Trophoblast cell (in vitro differentiated cells and primary cell): ENCODE results near the gene CD2.

Experiments
- DNase-seq, 2 donors: peaks; one replicate each; pipeline ENCODE4 v3.0.0-alpha.2; 2016
- H2AFZ ChIP-seq: 2 replicates; pipeline ENCODE4 v1.6.1; 2013; ENCODE audit warnings: low read length, moderate library complexity, mild to moderate bottlenecking; ENCODE audit not compliant: insufficient read depth, poor library complexity
- H2AK5ac ChIP-seq: 2 replicates; pipeline ENCODE4 v1.6.1; 2013; ENCODE audit warnings: mild to moderate bottlenecking, low read length
- H2BK120ac ChIP-seq: 2 replicates; pipeline ENCODE4 v1.6.1; 2013; ENCODE audit warnings: low read length, mild to moderate bottlenecking, moderate library complexity; ENCODE audit not compliant: insufficient read depth, poor library complexity
- H2BK12ac ChIP-seq: 2 replicates; pipeline ENCODE4 v1.6.1; 2013; ENCODE audit warnings: mild to moderate bottlenecking, low read length, moderate library complexity
- H2BK5ac ChIP-seq: 2 replicates; pipeline ENCODE4 v1.6.1; 2013; ENCODE audit warnings: low read length, low read depth, moderate library complexity, mild to moderate bottlenecking; ENCODE audit not compliant: poor library complexity
- H3K14ac ChIP-seq: 2 replicates; pipeline ENCODE4 v1.6.1; 2013; ENCODE audit warnings: mild to moderate bottlenecking, low read length
- H3K18ac ChIP-seq: 2 replicates; pipeline ENCODE4 v1.6.1; 2013; ENCODE audit warnings: mild to moderate bottlenecking, low read length
- H3K23ac ChIP-seq: 2 replicates; pipeline ENCODE4 v1.6.1; 2013; ENCODE audit warnings: low read length
- H3K27ac ChIP-seq: 2 replicates; pipeline ENCODE4 v1.5.1; 2013; ENCODE audit warnings: low read depth, mild to moderate bottlenecking, inconsistent platforms, low read length, moderate library complexity
- H3K27me3 ChIP-seq: 2 replicates; pipeline ENCODE4 v1.6.1; 2013; ENCODE audit warnings: inconsistent platforms, mild to moderate bottlenecking, low read length, moderate library complexity; ENCODE audit not compliant: insufficient read depth
- H3K36me3 ChIP-seq, 2 experiments: 1 replicate in 1 of 2; 2 replicates in 1 of 2; pipeline ENCODE4 v1.6.1; 2013; ENCODE audit warnings: low read length in 2 of 2, mild to moderate bottlenecking in 2 of 2, moderate library complexity in 1 of 2; ENCODE audit not compliant: insufficient read depth in 2 of 2, control insufficient read depth in 1 of 2
- H3K4ac ChIP-seq: 2 replicates; pipeline ENCODE4 v1.6.1; 2013; ENCODE audit warnings: low read depth, mild to moderate bottlenecking, low read length, moderate library complexity
- H3K4me1 ChIP-seq, 2 experiments: 1 replicate in 1 of 2; 2 replicates in 1 of 2; pipeline ENCODE4 v1.6.1; 2013; ENCODE audit warnings: low read length in 2 of 2, mild to moderate bottlenecking in 2 of 2, moderate library complexity in 1 of 2; ENCODE audit not compliant: insufficient read depth in 2 of 2, control insufficient read depth in 1 of 2
- H3K4me2 ChIP-seq: 2 replicates; pipeline ENCODE4 v1.6.1; 2013; ENCODE audit warnings: inconsistent platforms, mild to moderate bottlenecking, low read length, moderate library complexity
- H3K4me3 ChIP-seq: 2 replicates; pipeline ENCODE4 v1.5.1; 2013; ENCODE audit warnings: mild to moderate bottlenecking, low read depth, low read length, inconsistent platforms
- H3K79me1 ChIP-seq: one replicate; pipeline ENCODE4 v1.6.1; 2013; ENCODE audit warnings: low read length
- H3K79me2 ChIP-seq: 2 replicates; pipeline ENCODE4 v1.6.1; 2013; ENCODE audit warnings: low read length, mild to moderate bottlenecking; ENCODE audit not compliant: control insufficient read depth, insufficient read depth, poor library complexity
- H3K9ac ChIP-seq: 2 replicates; pipeline ENCODE4 v1.6.1; 2013; ENCODE audit warnings: mild to moderate bottlenecking, low read length
- H3K9me3 ChIP-seq: 2 replicates; pipeline ENCODE4 v1.6.1; 2013; ENCODE audit warnings: low read depth, mild to moderate bottlenecking, control low read depth, inconsistent platforms, low read length; ENCODE audit not compliant: insufficient read depth
- H4K12ac ChIP-seq: 2 replicates; pipeline ENCODE4 v1.6.1; 2013; ENCODE audit warnings: low read depth, mild to moderate bottlenecking, low read length, moderate library complexity
- H4K8ac ChIP-seq: 2 replicates; pipeline ENCODE4 v1.6.1; 2013; ENCODE audit warnings: low read depth, mild to moderate bottlenecking, low read length, moderate library complexity
- H4K91ac ChIP-seq: one replicate; pipeline ENCODE4 v1.6.1; 2013; ENCODE audit warnings: low read depth, mild to moderate bottlenecking, low read length, moderate library complexity
- WGBS: extraction: QIAGEN DNeasy Blood & Tissue Kit; methylation state at CpG from one replicate; pipeline ENCODE4 v1.1.7; 2013; ENCODE audit warnings: missing lambda C conversion rate; ENCODE audit not compliant: insufficient read length, insufficient coverage; ENCODE audit errors: extremely low coverage; 5-methylcytosine and 5-hydroxymethylcytosine counted together

The CD2 gene

GRCh38 chr1:116772648-116773045 lies 18.4 kb downstream of the CD2 start:
- H3K4me2 ChIP-seq: no peak overlapping the region
- H3K18ac ChIP-seq: no peak overlapping the region
- no peak overlapping the region for H3K9ac ChIP-seq
- no peaks in the 10 kb centered on the region for H3K79me2 ChIP-seq
- no peak overlapping the region for H4K8ac ChIP-seq
- H2BK12ac ChIP-seq: no peak overlapping the region
- H3K36me3 ChIP-seq: no peaks in the 10 kb centered on the region
- H3K79me1 ChIP-seq: no peaks in the 10 kb centered on the region
- no peak overlapping the region for H2AFZ ChIP-seq
- H3K4me1 ChIP-seq: no peaks in the 10 kb centered on the region
- H3K9me3 ChIP-seq: no peaks in the 10 kb centered on the region
- no peak overlapping the region for H3K4me3 ChIP-seq
- no peak overlapping the region for H2BK5ac ChIP-seq
- no peak overlapping the region for H4K91ac ChIP-seq
- no peak overlapping the region for H4K12ac ChIP-seq
- no peak overlapping the region for H3K4ac ChIP-seq
- H3K14ac ChIP-seq: no peak overlapping the region
- no peak overlapping the region for H2AK5ac ChIP-seq
- WGBS: no CpG with 5 or more reads among the region's 1 CpG
- no peak overlapping the region for H3K23ac ChIP-seq
- no peaks in the 10 kb centered on the region for H3K27me3 ChIP-seq
- H3K27ac ChIP-seq: no peak overlapping the region
- H2BK120ac ChIP-seq: no peak overlapping the region
- no peak for DNase-seq

DNA sequence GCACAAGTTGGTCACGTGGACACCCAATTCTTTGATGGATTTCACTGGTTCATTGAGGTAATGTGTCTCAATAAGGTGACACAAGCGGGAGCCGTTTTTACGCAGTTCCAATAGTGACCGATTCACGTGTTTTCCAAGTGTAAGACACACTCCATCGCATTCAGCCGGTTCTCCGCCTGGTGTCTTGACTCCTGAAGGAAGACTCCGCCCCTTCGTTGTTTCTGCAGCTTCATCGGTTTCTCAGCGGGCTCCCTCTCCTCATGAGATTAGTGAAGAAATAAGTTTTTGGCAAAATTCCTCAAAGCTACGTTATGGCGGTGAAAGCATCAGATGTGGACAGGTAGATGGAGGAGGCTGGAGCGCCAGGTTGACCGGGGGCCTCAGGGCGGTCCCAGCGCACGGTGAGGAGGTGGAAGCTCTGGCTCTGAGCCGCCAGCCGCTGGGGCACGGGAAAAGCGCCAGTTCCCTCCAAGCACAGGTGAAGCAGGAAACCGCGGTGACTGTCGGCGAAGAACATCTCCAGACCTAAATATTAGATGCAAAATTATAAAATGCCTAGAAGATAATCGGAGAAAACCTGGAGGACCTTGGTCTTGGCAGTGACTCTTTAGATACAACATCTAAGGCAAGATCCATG lies 21.0 kb downstream of the CD2 start:
- Histone ChIP-seq H2BK5ac (no peak overlapping the region), H3K4me3 (no peak overlapping the region), H4K8ac (no peak overlapping the region), H4K12ac (no peak overlapping the region), H3K18ac (no peak overlapping the region), H2AFZ (no peak overlapping the region), H3K23ac (no peak overlapping the region), H3K9ac (no peak overlapping the region), H3K4ac (no peak overlapping the region), H3K36me3 (no peaks in the 10 kb centered on the region), H3K4me1 (no peaks in the 10 kb centered on the region), H2BK12ac (no peak overlapping the region), H3K14ac (no peak overlapping the region), H3K79me1 (no peaks in the 10 kb centered on the region), H3K9me3 (no peaks in the 10 kb centered on the region), H3K4me2 (no peak overlapping the region), H2AK5ac (no peak overlapping the region), H3K27ac (no peak overlapping the region), H3K27me3 (no peaks in the 10 kb centered on the region), H4K91ac (no peak overlapping the region), H3K79me2 (no peaks in the 10 kb centered on the region), H2BK120ac (no peak overlapping the region)
- peak; percentile 13 to 36 for DNase-seq
- WGBS: no CpG with 5 or more reads among the region's 29 CpGs

GRCh38 chr1:116777831-116778830 lies 23.9 kb downstream of the CD2 start:
- peak in 1 of 2 donors; percentile 22 for DNase-seq
- Histone ChIP-seq H3K4ac (no peak overlapping the region), H2AK5ac (no peak overlapping the region), H3K18ac (no peak overlapping the region), H3K9me3 (no peaks in the 10 kb centered on the region), H3K14ac (no peak overlapping the region), H3K4me2 (no peak overlapping the region), H3K27ac (no peak overlapping the region), H2BK120ac (no peak overlapping the region), H4K8ac (no peak overlapping the region), H3K23ac (no peak overlapping the region), H2AFZ (no peak overlapping the region), H3K4me1 (no peaks in the 10 kb centered on the region), H3K79me1 (no peaks in the 10 kb centered on the region), H3K9ac (no peak overlapping the region), H4K12ac (no peak overlapping the region), H2BK5ac (no peak overlapping the region), H3K36me3 (no peaks in the 10 kb centered on the region), H3K27me3 (no peaks in the 10 kb centered on the region), H2BK12ac (no peak overlapping the region), H3K4me3 (no peak overlapping the region), H3K79me2 (no peaks in the 10 kb centered on the region), H4K91ac (no peak overlapping the region)
- WGBS: no CpG with 5 or more reads among the region's 3 CpGs

GRCh38 chr1:116781034-116781433 lies 26.8 kb downstream of the CD2 start:
- Histone ChIP-seq H3K14ac (no peak overlapping the region), H4K12ac (no peak overlapping the region), H3K79me1 (no peaks in the 10 kb centered on the region), H2AFZ (no peak overlapping the region), H2BK12ac (no peak overlapping the region), H3K36me3 (no peaks in the 10 kb centered on the region), H3K9ac (no peak overlapping the region), H3K4me1 (peaks cover 0 to 7% of the 10 kb centered on the region in 2 experiments), H4K91ac (no peak overlapping the region), H3K4me2 (no peak overlapping the region), H3K79me2 (no peaks in the 10 kb centered on the region), H4K8ac (no peak overlapping the region), H3K4me3 (no peak overlapping the region), H3K27ac (no peak overlapping the region), H3K27me3 (no peaks in the 10 kb centered on the region), H3K9me3 (no peaks in the 10 kb centered on the region), H2BK120ac (no peak overlapping the region), H2AK5ac (no peak overlapping the region), H3K4ac (no peak overlapping the region), H3K18ac (no peak overlapping the region), H2BK5ac (no peak overlapping the region), H3K23ac (no peak overlapping the region)
- no CpG with 5 or more reads among the region's 6 CpGs for WGBS
- no peak for DNase-seq
